Liver (tissue), 9 donors: ENCODE results near the gene CD163L1. TPM values are rescaled to one million over a fixed set of nuclear protein-coding genes. Genes with fewer than 3 reads are reported as not detected.

ENCODE experiments used
- DNase-seq: peaks from one replicate; pipeline ENCODE4 v3.0.0-alpha.2; 2017; ENCODE audit warnings: low spot score
- H3K27ac ChIP-seq, 2 donors: one replicate each; pipeline ENCODE4 v1.7.0; 2013; ENCODE audit warnings: inconsistent platforms in 2 of 2, low read length in 2 of 2, control low read depth in 1 of 2, low read depth in 1 of 2, mild to moderate bottlenecking in 1 of 2
- H3K27me3 ChIP-seq, 4 donors: one replicate each; pipeline versions ENCODE4 v1.6.1 to v1.7.0; 2013; ENCODE audit warnings: low read length in 3 of 4, inconsistent platforms in 1 of 4, mild to moderate bottlenecking in 1 of 4, moderate library complexity in 1 of 4; ENCODE audit not compliant: control insufficient read depth in 4 of 4, insufficient read depth in 4 of 4
- H3K36me3 ChIP-seq, 4 donors: one replicate each; pipeline versions ENCODE4 v1.6.1 to v1.7.0; 2013; ENCODE audit warnings: low read length in 3 of 4, mild to moderate bottlenecking in 3 of 4, low read depth in 1 of 4, moderate library complexity in 1 of 4; ENCODE audit not compliant: control insufficient read depth in 4 of 4, insufficient read depth in 3 of 4
- H3K4me1 ChIP-seq, 4 donors: one replicate each; pipeline versions ENCODE4 v1.6.1 to v1.7.0; 2013; ENCODE audit warnings: low read length in 3 of 4, mild to moderate bottlenecking in 3 of 4, moderate library complexity in 1 of 4; ENCODE audit not compliant: control insufficient read depth in 4 of 4, insufficient read depth in 4 of 4
- H3K4me3 ChIP-seq, 3 donors: one replicate each; pipeline versions ENCODE4 v1.6.1 to v1.7.0; 2013; ENCODE audit warnings: low read length in 3 of 3, control low read depth in 1 of 3, low read depth in 1 of 3, mild to moderate bottlenecking in 1 of 3
- H3K9ac ChIP-seq, 2 donors: one replicate each; pipeline ENCODE4 v1.7.0; 2013; ENCODE audit warnings: low read length in 2 of 2, mild to moderate bottlenecking in 2 of 2, moderate library complexity in 2 of 2, control low read depth in 1 of 2, low read depth in 1 of 2
- H3K9me3 ChIP-seq, 4 donors: one replicate each; pipeline versions ENCODE4 v1.6.1 to v1.7.0; 2013; ENCODE audit warnings: low read length in 3 of 4; ENCODE audit not compliant: control insufficient read depth in 4 of 4
- EGR1 ChIP-seq, 2 donors: IDR thresholded peaks; 2 replicates each; pipeline ENCODE4 v1.6.1; 2016 to 2018; ENCODE audit warnings: antibody characterized with exemption in 2 of 2, low read depth in 2 of 2
- FOXA1 ChIP-seq: IDR thresholded peaks from 2 replicates; pipeline ENCODE4 v1.6.1; 2016; ENCODE audit warnings: antibody characterized with exemption
- FOXA2 ChIP-seq: IDR thresholded peaks from 2 replicates; pipeline ENCODE4 v1.6.1; 2016; ENCODE audit warnings: antibody characterized with exemption
- GABPA ChIP-seq, 2 donors: IDR thresholded peaks in 1 of 2; conservative IDR thresholded peaks in 1 of 2; 2 replicates each; pipeline ENCODE4 v1.6.1; 2016; ENCODE audit warnings: antibody characterized with exemption in 2 of 2, mild to moderate bottlenecking in 1 of 2, moderate library complexity in 1 of 2
- HNF4A ChIP-seq, 2 donors: conservative IDR thresholded peaks; 2 replicates each; pipeline ENCODE4 v1.6.1; 2016; ENCODE audit warnings: antibody characterized with exemption in 2 of 2, mild to moderate bottlenecking in 2 of 2
- HNF4G ChIP-seq: IDR thresholded peaks from 2 replicates; pipeline ENCODE4 v1.6.1; 2016; ENCODE audit warnings: antibody characterized with exemption
- JUND ChIP-seq, 2 donors: IDR thresholded peaks; 2 replicates each; pipeline ENCODE4 v1.6.1; 2016; ENCODE audit warnings: antibody characterized with exemption in 2 of 2
- NR2F2 ChIP-seq: IDR thresholded peaks from 2 replicates; pipeline ENCODE4 v1.6.1; 2016; ENCODE audit warnings: antibody characterized with exemption
- RAD21 ChIP-seq, 2 donors: IDR thresholded peaks; 2 replicates each; pipeline ENCODE4 v1.6.1; 2016; ENCODE audit warnings: antibody characterized with exemption in 2 of 2, mild to moderate bottlenecking in 2 of 2
- RXRA ChIP-seq, 2 donors: IDR thresholded peaks; 2 replicates each; pipeline ENCODE4 v1.6.1; 2017 to 2018; ENCODE audit warnings: antibody characterized with exemption in 2 of 2, mild to moderate bottlenecking in 1 of 2
- SP1 ChIP-seq: IDR thresholded peaks from 2 replicates; pipeline ENCODE4 v1.6.1; 2018; ENCODE audit warnings: antibody characterized with exemption, mild to moderate bottlenecking
- TAF1 ChIP-seq: conservative IDR thresholded peaks from 2 replicates; pipeline ENCODE4 v1.6.1; 2016; ENCODE audit warnings: antibody characterized with exemption, mild to moderate bottlenecking
- YY1 ChIP-seq: IDR thresholded peaks from 2 replicates; pipeline ENCODE4 v1.6.1; 2016; ENCODE audit warnings: antibody characterized with exemption, mild to moderate bottlenecking
- WGBS: extraction: QIAGEN DNeasy Blood & Tissue Kit; methylation state at CpG from one replicate; pipeline ENCODE4 v1.1.7; 2013; 5-methylcytosine and 5-hydroxymethylcytosine counted together
- polyA plus RNA-seq, 2 donors: library from polyadenylated mRNA; stranded (reverse) in 1 of 2; unstranded in 1 of 2; fragments of 200-250 nt in 1 of 2; fragments of >200 nt in 1 of 2; fragmentation: Nextera tagmentation in 1 of 2; extraction: Ambion mirVana in 1 of 2; gene quantifications; one replicate each; pipeline versions ENCODE4 v1.2.1 to v1.2.3, GENCODE V29; 2013 to 2015
- total RNA-seq, 2 donors: library from RNA; depleted of rRNA; stranded (reverse); fragments of >200 nt; gene quantifications; one replicate each; pipeline ENCODE4 v1.2.3, GENCODE V29; 2014
- TF ChIP-seq, protein P1 (sequence below): IDR thresholded peaks from 2 replicates; pipeline ENCODE4 v1.6.1; 2016; ENCODE audit warnings: antibody characterized with exemption
- TF ChIP-seq, protein P2 (sequence below): fragments of 150-350 bp; IDR thresholded peaks from 2 replicates; pipeline ENCODE4 v1.5.1; 2017; ENCODE audit warnings: improper control_type of control experiment, low read depth, low read length; ENCODE audit not compliant: missing input control
- TF ChIP-seq, protein P3 (sequence below): IDR thresholded peaks from 2 replicates; pipeline ENCODE4 v1.6.1; 2016; ENCODE audit warnings: antibody characterized with exemption
- TF ChIP-seq, protein P4 (sequence below): IDR thresholded peaks from 2 replicates; pipeline ENCODE4 v1.6.1; 2016; ENCODE audit warnings: antibody characterized with exemption
- TF ChIP-seq, protein P5 (sequence below): IDR thresholded peaks from 2 replicates; pipeline ENCODE4 v1.6.1; 2016; ENCODE audit warnings: antibody characterized with exemption, mild to moderate bottlenecking
- donor health status: healthy.
- donor health status: healthy.
- donor health status: healthy.
- donor health status: healthy.
- donor health status: healthy.

CD163L1 gene
- total and polyA plus RNA-seq, 4 donors = 0.31 to 8.4 (median 1.1) TPM

DNA sequence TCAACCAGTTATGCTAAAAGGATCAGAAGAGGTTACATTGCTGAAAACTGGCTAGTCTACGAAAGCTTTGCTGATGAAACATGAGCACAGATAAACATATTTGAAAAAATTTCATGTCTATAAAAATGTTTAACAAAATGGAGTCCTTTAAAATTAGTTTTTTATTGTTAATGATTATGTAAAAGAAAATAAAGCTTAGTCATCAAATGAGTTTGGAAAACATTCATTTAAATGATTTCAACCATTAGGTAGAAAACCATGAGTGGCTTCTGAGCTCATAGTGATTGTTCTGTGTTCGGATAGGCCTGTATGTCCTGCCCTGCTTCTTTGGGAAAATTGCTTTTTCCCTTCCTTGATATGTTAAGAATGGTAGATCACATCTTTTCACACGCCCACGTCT is 584 bp upstream of the CD163L1 start:
- DNase-seq = no peak
- Histone ChIP-seq H3K27me3 (peaks cover 0 to 5% (median 0%) of the 10 kb centered on the region in 4 donors), H3K9me3 (peaks cover 0 to 5% (median 2%) of the 10 kb centered on the region in 4 donors), H3K4me3 (no peak overlapping the region), H3K9ac (no peak overlapping the region), H3K36me3 (no peaks in the 10 kb centered on the region), H3K4me1 (no peaks in the 10 kb centered on the region), H3K27ac (no peak overlapping the region)
- TF ChIP-seq, protein P1, sequence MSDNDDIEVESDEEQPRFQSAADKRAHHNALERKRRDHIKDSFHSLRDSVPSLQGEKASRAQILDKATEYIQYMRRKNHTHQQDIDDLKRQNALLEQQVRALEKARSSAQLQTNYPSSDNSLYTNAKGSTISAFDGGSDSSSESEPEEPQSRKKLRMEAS = no peak
- TF ChIP-seq YY1 (no peak), HNF4A (conservative IDR thresholded peaks at IDR 0.05) (no peak), RAD21 (IDR thresholded peaks at IDR 0.05) (no peak), JUND (IDR thresholded peaks at IDR 0.05) (no peak), SP1 (no peak), GABPA (IDR thresholded peaks at IDR 0.05 in 1 of 2, conservative IDR thresholded peaks at IDR 0.05 in 1 of 2) (no peak), FOXA2 (no peak), HNF4G (no peak), EGR1 (IDR thresholded peaks at IDR 0.05; ENCODE audit: low read depth in 2 of 2) (no peak), FOXA1 (no peak)
- TF ChIP-seq, protein P2, sequence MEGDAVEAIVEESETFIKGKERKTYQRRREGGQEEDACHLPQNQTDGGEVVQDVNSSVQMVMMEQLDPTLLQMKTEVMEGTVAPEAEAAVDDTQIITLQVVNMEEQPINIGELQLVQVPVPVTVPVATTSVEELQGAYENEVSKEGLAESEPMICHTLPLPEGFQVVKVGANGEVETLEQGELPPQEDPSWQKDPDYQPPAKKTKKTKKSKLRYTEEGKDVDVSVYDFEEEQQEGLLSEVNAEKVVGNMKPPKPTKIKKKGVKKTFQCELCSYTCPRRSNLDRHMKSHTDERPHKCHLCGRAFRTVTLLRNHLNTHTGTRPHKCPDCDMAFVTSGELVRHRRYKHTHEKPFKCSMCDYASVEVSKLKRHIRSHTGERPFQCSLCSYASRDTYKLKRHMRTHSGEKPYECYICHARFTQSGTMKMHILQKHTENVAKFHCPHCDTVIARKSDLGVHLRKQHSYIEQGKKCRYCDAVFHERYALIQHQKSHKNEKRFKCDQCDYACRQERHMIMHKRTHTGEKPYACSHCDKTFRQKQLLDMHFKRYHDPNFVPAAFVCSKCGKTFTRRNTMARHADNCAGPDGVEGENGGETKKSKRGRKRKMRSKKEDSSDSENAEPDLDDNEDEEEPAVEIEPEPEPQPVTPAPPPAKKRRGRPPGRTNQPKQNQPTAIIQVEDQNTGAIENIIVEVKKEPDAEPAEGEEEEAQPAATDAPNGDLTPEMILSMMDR = no peak
- TF ChIP-seq, protein P3, sequence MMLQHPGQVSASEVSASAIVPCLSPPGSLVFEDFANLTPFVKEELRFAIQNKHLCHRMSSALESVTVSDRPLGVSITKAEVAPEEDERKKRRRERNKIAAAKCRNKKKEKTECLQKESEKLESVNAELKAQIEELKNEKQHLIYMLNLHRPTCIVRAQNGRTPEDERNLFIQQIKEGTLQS = no peak
- WGBS = 74% methylated on average over 4 of the region's 4 CpGs

DNA sequence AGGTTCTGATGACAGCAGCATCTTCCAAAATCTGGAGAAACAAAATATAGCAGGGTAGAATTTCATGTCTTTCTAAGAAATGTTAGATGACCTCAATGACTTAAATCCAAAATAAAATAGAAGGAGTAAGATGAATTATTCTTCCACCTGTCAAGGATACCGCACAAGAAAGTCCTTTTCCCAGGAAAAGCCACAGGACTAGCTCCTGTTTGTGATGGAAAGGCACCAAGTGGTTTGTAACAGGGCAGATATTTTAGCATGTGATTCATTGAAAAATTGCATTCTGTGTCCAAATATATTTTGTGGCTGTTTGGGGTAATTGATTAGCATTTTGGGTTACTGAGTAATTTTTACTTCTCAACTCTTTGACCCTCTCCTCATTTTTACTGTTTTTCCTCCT is 2.7 kb downstream of the CD163L1 start:
- Histone ChIP-seq H3K9ac (no peak overlapping the region), H3K27ac (no peak overlapping the region), H3K4me1 (no peaks in the 10 kb centered on the region), H3K4me3 (no peak overlapping the region), H3K27me3 (peaks cover 0 to 5% (median 0%) of the 10 kb centered on the region in 4 donors), H3K9me3 (peaks cover 0 to 6% (median 2%) of the 10 kb centered on the region in 4 donors), H3K36me3 (no peaks in the 10 kb centered on the region)
- WGBS = 97% methylated on average over 1 of the region's 1 CpG
- no peak for DNase-seq
- TF ChIP-seq, protein P4, sequence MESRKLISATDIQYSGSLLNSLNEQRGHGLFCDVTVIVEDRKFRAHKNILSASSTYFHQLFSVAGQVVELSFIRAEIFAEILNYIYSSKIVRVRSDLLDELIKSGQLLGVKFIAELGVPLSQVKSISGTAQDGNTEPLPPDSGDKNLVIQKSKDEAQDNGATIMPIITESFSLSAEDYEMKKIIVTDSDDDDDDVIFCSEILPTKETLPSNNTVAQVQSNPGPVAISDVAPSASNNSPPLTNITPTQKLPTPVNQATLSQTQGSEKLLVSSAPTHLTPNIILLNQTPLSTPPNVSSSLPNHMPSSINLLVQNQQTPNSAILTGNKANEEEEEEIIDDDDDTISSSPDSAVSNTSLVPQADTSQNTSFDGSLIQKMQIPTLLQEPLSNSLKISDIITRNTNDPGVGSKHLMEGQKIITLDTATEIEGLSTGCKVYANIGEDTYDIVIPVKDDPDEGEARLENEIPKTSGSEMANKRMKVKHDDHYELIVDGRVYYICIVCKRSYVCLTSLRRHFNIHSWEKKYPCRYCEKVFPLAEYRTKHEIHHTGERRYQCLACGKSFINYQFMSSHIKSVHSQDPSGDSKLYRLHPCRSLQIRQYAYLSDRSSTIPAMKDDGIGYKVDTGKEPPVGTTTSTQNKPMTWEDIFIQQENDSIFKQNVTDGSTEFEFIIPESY = no peak
- TF ChIP-seq HNF4A (conservative IDR thresholded peaks at IDR 0.05) (no peak), RXRA (IDR thresholded peaks at IDR 0.05) (no peak), TAF1 (no peak), NR2F2 (no peak), JUND (IDR thresholded peaks at IDR 0.05) (no peak), FOXA2 (no peak), SP1 (no peak), GABPA (IDR thresholded peaks at IDR 0.05 in 1 of 2, conservative IDR thresholded peaks at IDR 0.05 in 1 of 2) (no peak), RAD21 (IDR thresholded peaks at IDR 0.05) (no peak), HNF4G (no peak), EGR1 (IDR thresholded peaks at IDR 0.05; ENCODE audit: low read depth in 2 of 2) (no peak)
- TF ChIP-seq, protein P2 = no peak
- TF ChIP-seq, protein P3 = no peak
- TF ChIP-seq, protein P1 = no peak
- TF ChIP-seq, protein P5, sequence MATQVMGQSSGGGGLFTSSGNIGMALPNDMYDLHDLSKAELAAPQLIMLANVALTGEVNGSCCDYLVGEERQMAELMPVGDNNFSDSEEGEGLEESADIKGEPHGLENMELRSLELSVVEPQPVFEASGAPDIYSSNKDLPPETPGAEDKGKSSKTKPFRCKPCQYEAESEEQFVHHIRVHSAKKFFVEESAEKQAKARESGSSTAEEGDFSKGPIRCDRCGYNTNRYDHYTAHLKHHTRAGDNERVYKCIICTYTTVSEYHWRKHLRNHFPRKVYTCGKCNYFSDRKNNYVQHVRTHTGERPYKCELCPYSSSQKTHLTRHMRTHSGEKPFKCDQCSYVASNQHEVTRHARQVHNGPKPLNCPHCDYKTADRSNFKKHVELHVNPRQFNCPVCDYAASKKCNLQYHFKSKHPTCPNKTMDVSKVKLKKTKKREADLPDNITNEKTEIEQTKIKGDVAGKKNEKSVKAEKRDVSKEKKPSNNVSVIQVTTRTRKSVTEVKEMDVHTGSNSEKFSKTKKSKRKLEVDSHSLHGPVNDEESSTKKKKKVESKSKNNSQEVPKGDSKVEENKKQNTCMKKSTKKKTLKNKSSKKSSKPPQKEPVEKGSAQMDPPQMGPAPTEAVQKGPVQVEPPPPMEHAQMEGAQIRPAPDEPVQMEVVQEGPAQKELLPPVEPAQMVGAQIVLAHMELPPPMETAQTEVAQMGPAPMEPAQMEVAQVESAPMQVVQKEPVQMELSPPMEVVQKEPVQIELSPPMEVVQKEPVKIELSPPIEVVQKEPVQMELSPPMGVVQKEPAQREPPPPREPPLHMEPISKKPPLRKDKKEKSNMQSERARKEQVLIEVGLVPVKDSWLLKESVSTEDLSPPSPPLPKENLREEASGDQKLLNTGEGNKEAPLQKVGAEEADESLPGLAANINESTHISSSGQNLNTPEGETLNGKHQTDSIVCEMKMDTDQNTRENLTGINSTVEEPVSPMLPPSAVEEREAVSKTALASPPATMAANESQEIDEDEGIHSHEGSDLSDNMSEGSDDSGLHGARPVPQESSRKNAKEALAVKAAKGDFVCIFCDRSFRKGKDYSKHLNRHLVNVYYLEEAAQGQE = no peak
